Measurements from ENCODE around the gene NSG1. TPM values are rescaled to one million over a fixed set of nuclear protein-coding genes. Genes with fewer than 3 reads are reported as not detected.

The NSG1 gene
- total RNA-seq, 5 donors from 2014 or later (not counting 1 experiment from before 2014, with no cell fraction given) = 14.2 to 42.8 (median 19.2) TPM

DNA sequence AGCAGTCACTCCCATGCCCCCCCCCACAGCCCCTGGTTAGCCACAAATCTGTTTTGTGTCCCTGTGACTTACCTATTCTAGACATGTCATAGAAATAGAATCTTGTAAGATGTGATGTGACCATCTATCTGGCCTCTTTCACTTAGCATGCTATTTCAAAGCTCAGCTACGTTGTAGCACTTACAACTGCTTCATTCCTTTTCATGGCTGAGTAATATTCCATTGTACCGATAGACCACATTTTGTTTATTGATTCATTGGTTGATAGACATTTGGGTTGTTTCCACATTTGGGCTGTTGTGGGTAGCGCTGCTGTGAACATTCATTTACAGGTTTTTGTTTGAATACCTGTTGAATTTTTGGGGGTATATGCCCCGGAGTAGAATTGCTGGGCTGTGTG lies 11.5 kb downstream of the NSG1 start:
- Histone ChIP-seq H3K36me3 (ENCODE audit: control insufficient read depth in 2 of 2, extremely low read depth in 1 of 2, insufficient read depth in 1 of 2, low read length in 1 of 2) (peaks cover 0 to under 1% of the 10 kb centered on the region in 2 donors), H3K9me3 (no peaks in the 10 kb centered on the region), H3K27ac (ENCODE audit: low read length) (no peak overlapping the region), H3K4me3 (ENCODE audit: control insufficient read depth in 1 of 2, extremely low read depth in 1 of 2, low read length in 1 of 2) (no peak overlapping the region), H3K27me3 (replicated peaks in 1 of 2; ENCODE audit: control insufficient read depth in 2 of 2, extremely low read depth in 1 of 2, insufficient read depth in 2 of 2, low read length in 1 of 2) (peaks cover 0 to 2% of the 10 kb centered on the region in 2 experiments), H3K4me1 (ENCODE audit: control insufficient read depth in 1 of 2, extremely low read depth in 1 of 2, insufficient read depth in 2 of 2, low read length in 2 of 2) (no peaks in the 10 kb centered on the region)
- H3K27ac Mint-ChIP-seq = no peak overlapping the region
- peaks cover 0 to 7% (median 0%) of the 10 kb centered on the region in 3 donors for H3K4me1 Mint-ChIP-seq
- no peak for DNase-seq
- peaks cover 0 to 3% of the 10 kb centered on the region in 2 donors for H3K27me3 Mint-ChIP-seq
- H3K4me3 Mint-ChIP-seq = no peak overlapping the region
- no peak for ATAC-seq (replicated peaks in 1 of 4)
- ChIA-PET POLR2A (no interaction called here), CTCF (interaction anchor here in 1 of 2 donors (0.6 kb wide), 1 partner anchor 423 kb away, joined by 3 read pairs; no protein-coding TSS in a partner anchor)
- WGBS (ENCODE audit: insufficient coverage) = no CpG with 5 or more reads among the region's 4 CpGs
- H3K36me3 Mint-ChIP-seq = peaks cover 27% of the 10 kb centered on the region
- H3K9me3 Mint-ChIP-seq = no peaks in the 10 kb centered on the region

DNA sequence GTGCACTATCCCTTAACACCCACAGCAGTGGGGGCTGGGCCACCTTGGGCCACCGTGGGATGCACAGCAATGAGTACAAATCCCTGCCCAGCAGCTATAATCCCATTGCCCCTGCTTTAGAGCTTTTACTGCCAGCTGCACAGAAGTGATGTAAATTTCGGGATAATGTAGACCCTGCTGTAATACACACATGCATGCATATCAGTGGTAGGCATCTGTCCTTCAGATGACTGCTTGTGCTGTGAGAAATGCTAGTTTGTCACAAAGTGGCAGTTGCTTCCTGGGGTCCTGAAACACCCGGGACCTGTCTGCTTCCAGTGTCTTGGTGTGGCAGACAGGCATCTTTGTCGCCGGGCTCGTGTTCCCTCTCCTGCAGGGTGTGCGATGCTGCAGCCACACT lies 14.1 kb downstream of the NSG1 start:
- no peak overlapping the region for H3K27ac Mint-ChIP-seq
- no peak overlapping the region for H3K4me3 ChIP-seq (ENCODE audit: control insufficient read depth in 1 of 2, extremely low read depth in 1 of 2, low read length in 1 of 2)
- no peaks in the 10 kb centered on the region for H3K9me3 ChIP-seq
- no peaks in the 10 kb centered on the region for H3K4me1 Mint-ChIP-seq
- no peak overlapping the region for H3K27ac ChIP-seq (ENCODE audit: low read length)
- WGBS (ENCODE audit: insufficient coverage) = 85% methylated on average over 6 of the region's 7 CpGs
- no peak overlapping the region for H3K4me3 Mint-ChIP-seq
- H3K27me3 ChIP-seq (replicated peaks in 1 of 2; ENCODE audit: control insufficient read depth in 2 of 2, extremely low read depth in 1 of 2, insufficient read depth in 2 of 2, low read length in 1 of 2) = peaks cover 0 to 4% of the 10 kb centered on the region in 2 experiments
- no peak for DNase-seq
- no peaks in the 10 kb centered on the region for H3K9me3 Mint-ChIP-seq
- H3K27me3 Mint-ChIP-seq = peaks cover 0 to 3% of the 10 kb centered on the region in 2 donors
- peaks cover 0 to 2% of the 10 kb centered on the region in 2 donors for H3K36me3 ChIP-seq (ENCODE audit: control insufficient read depth in 2 of 2, extremely low read depth in 1 of 2, insufficient read depth in 1 of 2, low read length in 1 of 2)
- H3K36me3 Mint-ChIP-seq = peaks cover 26% of the 10 kb centered on the region
- CTCF ChIA-PET = interaction anchor here in 1 of 2 donors (0.5 kb wide), 1 partner anchor 25 kb away, joined by 3 read pairs; no protein-coding TSS in a partner anchor
- POLR2A ChIA-PET = interaction anchor here in 1 of 2 donors (0.5 kb wide), 1 partner anchor 91 kb away, joined by 5 read pairs; no protein-coding TSS in a partner anchor
- H3K4me1 ChIP-seq (ENCODE audit: control insufficient read depth in 1 of 2, extremely low read depth in 1 of 2, insufficient read depth in 2 of 2, low read length in 2 of 2) = no peaks in the 10 kb centered on the region
- no peak for ATAC-seq (replicated peaks in 1 of 4)

DNA sequence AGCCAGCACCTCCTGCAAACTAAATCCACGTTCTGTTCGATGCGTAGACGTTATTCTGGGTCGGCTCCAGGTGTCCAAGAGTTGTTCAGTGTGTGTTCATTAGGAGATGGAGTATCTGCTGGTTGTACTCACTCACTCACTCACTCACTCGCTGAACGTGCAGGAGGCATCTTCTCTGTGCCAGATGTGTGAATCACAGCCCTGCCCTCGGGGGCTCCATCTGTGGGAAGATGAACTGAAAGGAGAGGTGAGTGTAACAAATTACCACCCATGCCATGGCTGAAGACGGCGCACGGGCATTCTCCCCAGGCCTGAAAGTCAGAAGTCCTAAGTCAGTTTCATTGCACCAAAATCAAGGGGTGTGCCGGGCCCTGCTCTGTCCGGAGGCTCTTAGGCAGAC lies 16.1 kb downstream of the NSG1 start:
- ChIA-PET CTCF (no interaction called here), POLR2A (no interaction called here)
- WGBS (ENCODE audit: insufficient coverage) = 98% methylated on average over 5 of the region's 13 CpGs

DNA sequence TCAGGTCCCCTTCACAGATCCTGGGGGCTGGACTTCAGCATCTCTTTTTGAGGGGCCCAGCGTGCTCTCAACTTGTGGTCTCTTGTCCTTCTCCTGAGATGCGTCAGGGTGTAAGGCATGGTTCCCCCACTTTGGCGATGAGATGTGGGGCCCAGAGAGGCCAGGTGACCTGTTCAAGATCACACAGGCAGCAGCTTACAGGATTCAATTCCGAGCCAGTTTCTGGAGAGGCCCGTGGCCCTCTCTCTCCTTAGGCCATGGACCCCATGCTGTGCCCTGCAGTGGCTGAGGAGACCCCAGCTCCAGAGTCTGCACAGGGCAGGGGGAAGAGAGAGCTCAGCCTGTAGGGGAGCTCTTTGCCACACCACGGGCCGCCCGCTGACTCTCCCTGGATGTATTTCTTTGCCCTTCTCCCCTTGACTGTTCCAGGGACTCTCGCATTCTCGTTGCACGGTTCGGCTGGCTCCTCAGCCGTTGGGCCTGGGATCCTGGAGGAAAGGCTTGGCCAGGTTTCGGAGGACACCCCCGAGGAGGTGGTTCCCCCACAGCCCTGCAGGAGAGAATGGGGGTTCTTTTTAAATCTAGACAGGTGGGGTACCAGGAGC lies 18.6 kb downstream of the NSG1 start:
- H3K27me3 ChIP-seq (replicated peaks in 1 of 2; ENCODE audit: control insufficient read depth in 2 of 2, extremely low read depth in 1 of 2, insufficient read depth in 2 of 2, low read length in 1 of 2) = peaks cover 0 to 7% of the 10 kb centered on the region in 2 experiments
- H3K27ac ChIP-seq (ENCODE audit: low read length) = no peak overlapping the region
- ChIA-PET POLR2A (no interaction called here), CTCF (no interaction called here)
- H3K4me3 ChIP-seq (ENCODE audit: control insufficient read depth in 1 of 2, extremely low read depth in 1 of 2, low read length in 1 of 2) = no peak overlapping the region
- H3K4me1 Mint-ChIP-seq = no peaks in the 10 kb centered on the region
- H3K36me3 ChIP-seq (ENCODE audit: control insufficient read depth in 2 of 2, extremely low read depth in 1 of 2, insufficient read depth in 1 of 2, low read length in 1 of 2) = peaks cover 0 to 6% of the 10 kb centered on the region in 2 donors
- peaks cover 11% of the 10 kb centered on the region for H3K36me3 Mint-ChIP-seq
- no peaks in the 10 kb centered on the region for H3K9me3 ChIP-seq
- ATAC-seq (replicated peaks in 1 of 4) = no peak
- no peaks in the 10 kb centered on the region for H3K4me1 ChIP-seq (ENCODE audit: control insufficient read depth in 1 of 2, extremely low read depth in 1 of 2, insufficient read depth in 2 of 2, low read length in 2 of 2)
- no peak overlapping the region for H3K27ac Mint-ChIP-seq
- H3K4me3 Mint-ChIP-seq = no peak overlapping the region
- peaks cover 0 to 1% of the 10 kb centered on the region in 2 donors for H3K27me3 Mint-ChIP-seq
- 91% methylated on average over 14 of the region's 15 CpGs for WGBS (ENCODE audit: insufficient coverage)
- no peak for DNase-seq
- no peaks in the 10 kb centered on the region for H3K9me3 Mint-ChIP-seq

More for the DNA sequence above, 16.1 kb downstream of the NSG1 start:
- Mint-ChIP-seq H3K27ac (no peak overlapping the region), H3K4me3 (no peak overlapping the region), H3K4me1 (no peaks in the 10 kb centered on the region), H3K36me3 (peaks cover 22% of the 10 kb centered on the region), H3K27me3 (peaks cover 0 to 1% of the 10 kb centered on the region in 2 donors), H3K9me3 (no peaks in the 10 kb centered on the region)
- H3K4me1 ChIP-seq (ENCODE audit: control insufficient read depth in 1 of 2, extremely low read depth in 1 of 2, insufficient read depth in 2 of 2, low read length in 2 of 2) = no peaks in the 10 kb centered on the region
- peaks cover 0 to 2% of the 10 kb centered on the region in 2 donors for H3K36me3 ChIP-seq (ENCODE audit: control insufficient read depth in 2 of 2, extremely low read depth in 1 of 2, insufficient read depth in 1 of 2, low read length in 1 of 2)
- no peaks in the 10 kb centered on the region for H3K9me3 ChIP-seq
- H3K27me3 ChIP-seq (replicated peaks in 1 of 2; ENCODE audit: control insufficient read depth in 2 of 2, extremely low read depth in 1 of 2, insufficient read depth in 2 of 2, low read length in 1 of 2) = peaks cover 0 to 7% of the 10 kb centered on the region in 2 experiments
- no peak overlapping the region for H3K4me3 ChIP-seq (ENCODE audit: control insufficient read depth in 1 of 2, extremely low read depth in 1 of 2, low read length in 1 of 2)
- ATAC-seq (replicated peaks in 1 of 4) (no peak), DNase-seq (no peak)
- no peak overlapping the region for H3K27ac ChIP-seq (ENCODE audit: low read length)

DNA sequence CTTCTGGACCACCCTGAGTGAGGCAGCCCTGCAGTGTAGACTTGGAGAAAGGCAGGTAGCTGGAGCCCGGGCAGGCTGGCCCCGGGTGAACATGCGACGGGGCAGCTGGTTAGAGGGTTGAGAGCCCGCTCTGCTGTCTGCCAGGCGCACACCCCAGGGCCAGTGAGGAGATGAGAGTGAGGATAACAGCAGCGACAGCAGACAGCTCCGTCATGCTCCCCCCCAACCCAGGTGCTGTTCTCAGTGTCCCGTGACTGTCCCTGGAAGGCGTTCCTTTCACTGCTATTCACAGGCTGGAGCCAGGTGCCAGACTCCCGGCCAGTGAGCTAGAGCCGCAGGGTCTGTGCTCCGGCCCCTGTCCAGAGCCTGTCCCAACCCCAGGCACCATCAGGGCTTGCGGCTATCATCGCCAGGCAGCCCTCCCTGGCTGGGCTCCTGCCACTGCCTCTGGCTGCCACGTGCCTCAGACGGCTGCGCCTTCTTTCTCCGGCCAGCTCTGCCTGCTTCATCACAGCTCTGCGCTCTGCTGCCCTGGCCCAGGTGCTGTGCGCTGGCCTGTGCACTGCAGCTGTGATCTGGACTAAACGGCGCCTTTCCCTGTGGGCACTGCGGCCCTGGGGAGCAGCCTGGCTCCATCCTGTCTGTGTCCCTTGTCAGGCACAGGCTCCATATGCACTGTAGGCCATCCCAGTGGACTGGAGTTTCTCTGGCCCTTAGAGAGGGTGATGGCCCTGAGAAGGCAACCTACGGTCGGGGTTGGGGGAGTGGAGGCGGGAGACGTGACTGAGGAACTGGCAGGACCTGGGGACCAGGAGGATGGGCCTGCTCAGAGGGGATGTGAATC lies 19.8 kb downstream of the NSG1 start:
- no peaks in the 10 kb centered on the region for H3K9me3 ChIP-seq
- H3K4me1 Mint-ChIP-seq = no peaks in the 10 kb centered on the region
- no peak overlapping the region for H3K27ac ChIP-seq (ENCODE audit: low read length)
- peaks cover 0 to 1% of the 10 kb centered on the region in 2 donors for H3K27me3 Mint-ChIP-seq
- ChIA-PET CTCF (no interaction called here), POLR2A (interaction anchor here in 1 of 2 donors (0.5 kb wide), 1 partner anchor 131 kb away, joined by 3 read pairs; no protein-coding TSS in a partner anchor)
- H3K36me3 Mint-ChIP-seq = peaks cover 12% of the 10 kb centered on the region
- no peaks in the 10 kb centered on the region for H3K4me1 ChIP-seq (ENCODE audit: control insufficient read depth in 1 of 2, extremely low read depth in 1 of 2, insufficient read depth in 2 of 2, low read length in 2 of 2)
- DNase-seq (no peak), ATAC-seq (replicated peaks in 1 of 4) (no peak)
- no peaks in the 10 kb centered on the region for H3K9me3 Mint-ChIP-seq
- H3K27me3 ChIP-seq (replicated peaks in 1 of 2; ENCODE audit: control insufficient read depth in 2 of 2, extremely low read depth in 1 of 2, insufficient read depth in 2 of 2, low read length in 1 of 2) = peaks cover 0 to 7% of the 10 kb centered on the region in 2 experiments
- WGBS (ENCODE audit: insufficient coverage) = 91% methylated on average over 27 of the region's 28 CpGs
- no peak overlapping the region for H3K4me3 Mint-ChIP-seq
- no peak overlapping the region for H3K27ac Mint-ChIP-seq
- peaks cover 0 to 9% of the 10 kb centered on the region in 2 donors for H3K36me3 ChIP-seq (ENCODE audit: control insufficient read depth in 2 of 2, extremely low read depth in 1 of 2, insufficient read depth in 1 of 2, low read length in 1 of 2)
- H3K4me3 ChIP-seq (ENCODE audit: control insufficient read depth in 1 of 2, extremely low read depth in 1 of 2, low read length in 1 of 2) = no peak overlapping the region

DNA sequence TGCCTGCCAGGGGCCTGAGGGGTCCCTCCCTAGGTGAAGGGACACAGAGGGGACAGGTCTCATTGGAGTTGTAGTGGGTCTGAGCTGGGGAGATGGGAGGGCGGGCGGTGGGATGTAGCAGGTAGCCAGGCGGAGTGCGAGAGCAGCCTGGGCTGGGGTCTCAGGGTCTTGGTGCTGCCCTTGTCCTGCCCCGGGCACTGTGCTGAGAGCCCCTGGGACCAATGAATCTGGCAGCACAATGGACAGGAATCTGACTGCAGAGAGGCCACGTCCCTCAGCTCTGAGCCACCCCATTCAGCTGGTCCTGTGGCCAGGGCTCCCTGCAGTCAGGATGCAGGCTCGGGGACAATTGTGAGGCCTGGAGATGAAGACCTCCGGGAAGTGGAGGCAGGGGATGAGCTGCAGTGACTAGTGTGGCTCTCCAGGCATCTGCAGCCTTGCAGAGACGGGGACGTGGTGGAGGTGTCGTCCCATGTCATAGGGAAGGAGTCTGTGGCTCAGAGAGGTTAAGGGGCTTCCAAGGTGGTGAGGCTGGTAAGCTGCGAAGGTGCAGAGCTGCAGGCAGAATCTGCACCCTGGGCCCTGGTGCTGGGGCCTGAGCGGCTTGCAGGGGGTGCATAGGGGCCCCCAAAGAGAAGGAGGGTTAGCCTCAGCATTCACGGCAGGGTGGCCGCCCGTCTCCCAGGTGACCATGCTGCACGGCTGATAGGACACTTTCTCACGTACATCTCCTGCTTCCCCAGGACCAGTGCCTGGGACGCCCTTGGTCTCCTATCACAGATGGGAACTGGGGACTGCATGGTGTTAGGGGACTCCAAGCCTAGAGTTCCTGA lies 20.6 kb downstream of the NSG1 start:
- H3K27ac ChIP-seq (ENCODE audit: low read length) = no peak overlapping the region

More for the DNA sequence above, 20.6 kb downstream of the NSG1 start:
- Histone ChIP-seq H3K4me3 (ENCODE audit: control insufficient read depth in 1 of 2, extremely low read depth in 1 of 2, low read length in 1 of 2) (no peak overlapping the region), H3K4me1 (ENCODE audit: control insufficient read depth in 1 of 2, extremely low read depth in 1 of 2, insufficient read depth in 2 of 2, low read length in 2 of 2) (no peaks in the 10 kb centered on the region), H3K36me3 (ENCODE audit: control insufficient read depth in 2 of 2, extremely low read depth in 1 of 2, insufficient read depth in 1 of 2, low read length in 1 of 2) (peaks cover 0 to 9% of the 10 kb centered on the region in 2 donors), H3K9me3 (no peaks in the 10 kb centered on the region), H3K27me3 (replicated peaks in 1 of 2; ENCODE audit: control insufficient read depth in 2 of 2, extremely low read depth in 1 of 2, insufficient read depth in 2 of 2, low read length in 1 of 2) (peaks cover 0 to 7% of the 10 kb centered on the region in 2 experiments)
- H3K36me3 Mint-ChIP-seq = peaks cover 14% of the 10 kb centered on the region
- CTCF ChIA-PET = no interaction called here
- H3K4me1 Mint-ChIP-seq = no peaks in the 10 kb centered on the region
- no peak overlapping the region for H3K27ac Mint-ChIP-seq
- POLR2A ChIA-PET = no interaction called here
- no peaks in the 10 kb centered on the region for H3K9me3 Mint-ChIP-seq
- WGBS (ENCODE audit: insufficient coverage) = 84% methylated on average over 14 of the region's 19 CpGs
- H3K27me3 Mint-ChIP-seq = peaks cover 0 to 1% of the 10 kb centered on the region in 2 donors
- no peak overlapping the region for H3K4me3 Mint-ChIP-seq
- DNase-seq (no peak), ATAC-seq (replicated peaks in 1 of 4) (no peak)
